Endothelial cell of umbilical vein (primary cell): ENCODE data around the gene SMIM41. TPM values are rescaled to one million over a fixed set of nuclear protein-coding genes. Genes with fewer than 3 reads are reported as not detected.

Experiments
- BruUV-seq: library from RNA; stranded (reverse); fragments of 400-500 nt; replicated peaks from 2 replicates; lab custom pipeline; 2021; lab: Mats Ljungman, UMichigan
- CTCF ChIA-PET: fragments of 300-600, 350-600 bp; sonication (Branson Sonifier 250); formaldehyde crosslinking; loops from one replicate; lab custom pipeline; 2021; ENCODE audit warnings: antibody characterized with exemption, inconsistent platforms; lab: Charles Lee
- POLR2A ChIA-PET: fragments of 300-600, 350-600 bp; sonication (Branson Sonifier 250); formaldehyde crosslinking; loops from one replicate; lab custom pipeline; 2021; ENCODE audit warnings: antibody characterized with exemption, inconsistent platforms; lab: Charles Lee
- DNase-seq: peaks from one replicate; pipeline ENCODE4 v3.0.0-alpha.2; 2011; ENCODE audit warnings: low read depth, low spot score
- FAIRE-seq: peaks from 2 replicates; lab custom pipeline; 2011; peaks lifted over from hg19 to GRCh38; lab: Jason Lieb, UNC
- H2AFZ ChIP-seq: 2 replicates; pipeline ENCODE4 v1.6.0; 2012; ENCODE audit warnings: low read depth, low read length, control low read depth, inconsistent platforms
- H3K27ac ChIP-seq: 2 replicates; pipeline ENCODE4 v1.5.1; 2011; ENCODE audit warnings: low read depth, mild to moderate bottlenecking, control low read depth, low read length, moderate library complexity; ENCODE audit not compliant: insufficient read depth
- H3K27me3 ChIP-seq, 2 experiments: 2 replicates each; pipeline versions ENCODE4 v1.6.0 to v1.6.1; 2011; ENCODE audit warnings: low read length in 2 of 2, mixed read lengths in 1 of 2; ENCODE audit not compliant: control insufficient read depth in 2 of 2, insufficient read depth in 2 of 2
- H3K36me3 ChIP-seq, 2 experiments: 2 replicates in 1 of 2; 3 replicates in 1 of 2; pipeline ENCODE4 v1.5.1; 2011; ENCODE audit warnings: low read length in 2 of 2, mild to moderate bottlenecking in 1 of 2, moderate library complexity in 1 of 2; ENCODE audit not compliant: control insufficient read depth in 2 of 2, insufficient read depth in 2 of 2; ENCODE audit errors: extremely low read depth in 1 of 2
- H3K4me1 ChIP-seq: 3 replicates; pipeline ENCODE4 v1.5.1; 2011; ENCODE audit warnings: mild to moderate bottlenecking, low read length; ENCODE audit not compliant: control insufficient read depth, insufficient read depth; ENCODE audit errors: extremely low read depth
- H3K4me2 ChIP-seq: 2 replicates; pipeline ENCODE4 v1.6.1; 2011; ENCODE audit warnings: low read length, control low read depth, mixed read lengths; ENCODE audit not compliant: insufficient read depth
- H3K4me3 ChIP-seq, 3 experiments: fragments of 200-600 bp in 1 of 3; sonication (generic), shearing (Covaris generic) in 1 of 3; replicated peaks in 1 of 3; 2 replicates each; pipeline ENCODE4 v1.5.1; 2011 to 2016; ENCODE audit warnings: control low read depth in 3 of 3, low read length in 3 of 3, mild to moderate bottlenecking in 2 of 3, inconsistent platforms in 1 of 3, low read depth in 1 of 3, moderate library complexity in 1 of 3; ENCODE audit not compliant: insufficient read depth in 1 of 3
- H3K79me2 ChIP-seq: 2 replicates; pipeline ENCODE4 v1.6.0; 2012; ENCODE audit warnings: low read length, inconsistent platforms; ENCODE audit not compliant: control insufficient read depth, insufficient read depth
- H3K9ac ChIP-seq: replicated peaks from 2 replicates; pipeline ENCODE3; 2011; ENCODE audit warnings: low read length, control low read depth; ENCODE audit not compliant: insufficient read depth; ENCODE audit errors: extremely low read depth
- H3K9me1 ChIP-seq: replicated peaks from 3 replicates; pipeline ENCODE4 v1.6.0; 2011; ENCODE audit warnings: mild to moderate bottlenecking, low read length; ENCODE audit not compliant: control insufficient read depth, insufficient read depth; ENCODE audit errors: extremely low read depth
- H3K9me3 ChIP-seq: replicated peaks from 2 replicates; pipeline ENCODE4 v1.5.1; 2012; ENCODE audit warnings: low read length, inconsistent platforms; ENCODE audit not compliant: control insufficient read depth, insufficient read depth
- H4K20me1 ChIP-seq: replicated peaks from 2 replicates; pipeline ENCODE3; 2011; ENCODE audit warnings: mild to moderate bottlenecking, low read length; ENCODE audit not compliant: control insufficient read depth, insufficient read depth; ENCODE audit errors: extremely low read depth
- EZH2 ChIP-seq: IDR thresholded peaks from 2 replicates; pipeline ENCODE4 v1.6.1; 2012; ENCODE audit warnings: borderline replicate concordance, low read depth, mild to moderate bottlenecking, moderate library complexity, low read length, inconsistent platforms; ENCODE audit not compliant: severe bottlenecking
- FOS ChIP-seq: IDR thresholded peaks from 2 replicates; pipeline ENCODE4 v1.6.1; 2011; ENCODE audit warnings: mild to moderate bottlenecking, low read length, moderate library complexity, borderline replicate concordance; ENCODE audit not compliant: insufficient read depth
- GATA2 ChIP-seq: IDR thresholded peaks from 2 replicates; pipeline ENCODE4 v1.7.0; 2011; ENCODE audit warnings: low read depth, mild to moderate bottlenecking, moderate library complexity, mixed read lengths, low read length; ENCODE audit not compliant: insufficient read length, insufficient read depth
- JUN ChIP-seq: IDR thresholded peaks from 2 replicates; pipeline ENCODE4 v1.6.1; 2011; ENCODE audit warnings: borderline replicate concordance, low read depth; ENCODE audit not compliant: insufficient read length, insufficient read depth
- MYC ChIP-seq: IDR thresholded peaks from one replicate; pipeline ENCODE4 v1.6.1; 2011; ENCODE audit warnings: mild to moderate bottlenecking, low read depth, low read length
- POLR2A ChIP-seq: IDR thresholded peaks from 2 replicates; pipeline ENCODE4 v1.6.1; 2012; ENCODE audit warnings: low read depth, mild to moderate bottlenecking, control low read depth, low read length
- POLR2AphosphoS5 ChIP-seq: IDR thresholded peaks from 2 replicates; pipeline ENCODE4 v1.6.1; 2012; ENCODE audit warnings: low read depth, mild to moderate bottlenecking, control low read depth, low read length, moderate library complexity; ENCODE audit not compliant: insufficient read depth
- dilution Hi-C: fragments of 300-500 bp; cut with MboI; formaldehyde crosslinking; loops from one replicate; pipeline ENCODE4 v1.15.0; 2019; ENCODE audit warnings: low sequenced_read_pairs; ENCODE audit not compliant: extremely low pct_ligation_motif_present
- intact Hi-C: fragments of 100-400 bp; cut with micrococcal nuclease; formaldehyde crosslinking; loops from one replicate; pipeline ENCODE4 v1.10.0; 2022
- polyA plus RNA-seq, 4 experiments: library from polyadenylated mRNA; depleted of rRNA in 3 of 4; stranded (reverse) in 3 of 4; unstranded in 1 of 4; fragments of >200 nt; gene quantifications; 2 replicates each; pipeline versions ENCODE4 v1.2.1 to v1.2.3, GENCODE V29; 2011 to 2012; ENCODE audit warnings: missing spikeins in 1 of 4
- total RNA-seq: library from RNA; stranded (reverse); gene quantifications from 2 replicates; pipeline ENCODE4 v1.2.3, GENCODE V29; 2021
- TF ChIP-seq, protein P1 (sequence below): IDR thresholded peaks from 2 replicates; pipeline ENCODE4 v1.6.1; 2011; ENCODE audit not compliant: insufficient read depth, insufficient read length
- TF ChIP-seq, protein P2 (sequence below), 2 donors: IDR thresholded peaks; 1 replicate in 1 of 2; 2 replicates in 1 of 2; pipeline ENCODE4 v1.5.1; 2011; ENCODE audit warnings: low read length in 2 of 2, mild to moderate bottlenecking in 2 of 2, moderate library complexity in 2 of 2, control low read depth in 1 of 2, inconsistent platforms in 1 of 2, low read depth in 1 of 2; ENCODE audit not compliant: insufficient read depth in 1 of 2; ENCODE audit errors: extremely low read depth in 1 of 2

Gene SMIM41
- total and polyA plus RNA-seq, 2 donors (not counting 3 experiments of a cell fraction or from before 2014, with no cell fraction given) = not detected

GRCh38 chr12:52062167-52063081 lies 17.1 kb upstream of the SMIM41 start:
- Histone ChIP-seq H3K9me3 (no peaks in the 10 kb centered on the region), H3K9me1 (no peaks in the 10 kb centered on the region), H3K4me1 (peaks cover 7% of the 10 kb centered on the region), H2AFZ (no peak overlapping the region), H3K27me3 (no peaks in the 10 kb centered on the region), H3K9ac (no peak overlapping the region), H3K36me3 (no peaks in the 10 kb centered on the region), H3K4me2 (no peak overlapping the region), H3K27ac (no peak overlapping the region), H3K4me3 (no peak overlapping the region), H3K79me2 (no peaks in the 10 kb centered on the region), H4K20me1 (no peaks in the 10 kb centered on the region)
- TF ChIP-seq, protein P1, sequence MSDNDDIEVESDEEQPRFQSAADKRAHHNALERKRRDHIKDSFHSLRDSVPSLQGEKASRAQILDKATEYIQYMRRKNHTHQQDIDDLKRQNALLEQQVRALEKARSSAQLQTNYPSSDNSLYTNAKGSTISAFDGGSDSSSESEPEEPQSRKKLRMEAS = no peak
- TF ChIP-seq EZH2 (no peak), GATA2 (no peak), POLR2A (no peak), MYC (no peak), POLR2AphosphoS5 (no peak), FOS (no peak), JUN (no peak)
- TF ChIP-seq, protein P2, sequence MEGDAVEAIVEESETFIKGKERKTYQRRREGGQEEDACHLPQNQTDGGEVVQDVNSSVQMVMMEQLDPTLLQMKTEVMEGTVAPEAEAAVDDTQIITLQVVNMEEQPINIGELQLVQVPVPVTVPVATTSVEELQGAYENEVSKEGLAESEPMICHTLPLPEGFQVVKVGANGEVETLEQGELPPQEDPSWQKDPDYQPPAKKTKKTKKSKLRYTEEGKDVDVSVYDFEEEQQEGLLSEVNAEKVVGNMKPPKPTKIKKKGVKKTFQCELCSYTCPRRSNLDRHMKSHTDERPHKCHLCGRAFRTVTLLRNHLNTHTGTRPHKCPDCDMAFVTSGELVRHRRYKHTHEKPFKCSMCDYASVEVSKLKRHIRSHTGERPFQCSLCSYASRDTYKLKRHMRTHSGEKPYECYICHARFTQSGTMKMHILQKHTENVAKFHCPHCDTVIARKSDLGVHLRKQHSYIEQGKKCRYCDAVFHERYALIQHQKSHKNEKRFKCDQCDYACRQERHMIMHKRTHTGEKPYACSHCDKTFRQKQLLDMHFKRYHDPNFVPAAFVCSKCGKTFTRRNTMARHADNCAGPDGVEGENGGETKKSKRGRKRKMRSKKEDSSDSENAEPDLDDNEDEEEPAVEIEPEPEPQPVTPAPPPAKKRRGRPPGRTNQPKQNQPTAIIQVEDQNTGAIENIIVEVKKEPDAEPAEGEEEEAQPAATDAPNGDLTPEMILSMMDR (IDR thresholded peaks at IDR 0.05; ENCODE audit: extremely low read depth in 1 of 2, insufficient read depth in 1 of 2, low read depth in 1 of 2, low read length in 2 of 2) = no peak
- CTCF ChIA-PET = interaction anchor here (0.7 to 4.8 kb wide), 7 partner anchors 9 to 43 kb away, joined by 3 to 46 read pairs (median 4); partner anchors contain the start of gene NR4A1
- dilution Hi-C loops = no loop called here
- DNase-seq (no peak), FAIRE-seq (no peak)
- BruUV-seq = no TSS peak
- intact Hi-C loops = no loop called here
- POLR2A ChIA-PET = no interaction called here
